ENCODE data around the gene PACRG.

PACRG gene

GRCh38 chr6:163121270-163121669 is 393.5 kb downstream of the PACRG start:
- DNase-seq (ENCODE audit: low read depth), result no peak
- TF ChIP-seq CTCF (IDR thresholded peaks at IDR 0.05; ENCODE audit: low read length, missing control alignments), result no peak

GRCh38 chr6:163122365-163122764 is 394.6 kb downstream of the PACRG start:
- DNase-seq (ENCODE audit: low read depth), result no peak
- no peak for TF ChIP-seq CTCF (IDR thresholded peaks at IDR 0.05; ENCODE audit: low read length, missing control alignments)
- H3K4me3 ChIP-seq (replicated peaks; ENCODE audit: low read depth, low read length), result no peak overlapping the region

More at GRCh38 chr6:163121270-163121669, 393.5 kb downstream of the PACRG start:
- H3K4me3 ChIP-seq (replicated peaks; ENCODE audit: low read depth, low read length), result no peak overlapping the region

- no peak for DNase-seq (ENCODE audit: low read depth)
- TF ChIP-seq CTCF (IDR thresholded peaks at IDR 0.05; ENCODE audit: low read length, missing control alignments), result no peak
Observed at GRCh38 chr6:163123098-163123497, 395.3 kb downstream of the PACRG start.

GRCh38 chr6:163126741-163127140 is 399.0 kb downstream of the PACRG start:
- no peak for DNase-seq (ENCODE audit: low read depth)
- no peak for TF ChIP-seq CTCF (IDR thresholded peaks at IDR 0.05; ENCODE audit: low read length, missing control alignments)
- H3K4me3 ChIP-seq (replicated peaks; ENCODE audit: low read depth, low read length), result no peak overlapping the region

More at GRCh38 chr6:163123098-163123497, 395.3 kb downstream of the PACRG start:
- no peak overlapping the region for H3K4me3 ChIP-seq (replicated peaks; ENCODE audit: low read depth, low read length)

GRCh38 chr6:163127587-163127986 is 399.8 kb downstream of the PACRG start:
- no peak overlapping the region for H3K4me3 ChIP-seq (replicated peaks; ENCODE audit: low read depth, low read length)
- TF ChIP-seq CTCF (IDR thresholded peaks at IDR 0.05; ENCODE audit: low read length, missing control alignments), result no peak
- no peak for DNase-seq (ENCODE audit: low read depth)

GRCh38 chr6:163128324-163128723 is 400.6 kb downstream of the PACRG start:
- DNase-seq (ENCODE audit: low read depth), result no peak
- no peak overlapping the region for H3K4me3 ChIP-seq (replicated peaks; ENCODE audit: low read depth, low read length)
- TF ChIP-seq CTCF (IDR thresholded peaks at IDR 0.05; ENCODE audit: low read length, missing control alignments), result no peak

- DNase-seq (ENCODE audit: low read depth), result no peak
Observed at GRCh38 chr6:163132050-163132750, 404.4 kb downstream of the PACRG start.

More at GRCh38 chr6:163132050-163132750, 404.4 kb downstream of the PACRG start:
- no peak overlapping the region for H3K4me3 ChIP-seq (replicated peaks; ENCODE audit: low read depth, low read length)
- TF ChIP-seq CTCF (IDR thresholded peaks at IDR 0.05; ENCODE audit: low read length, missing control alignments), result no peak
